Measurements from ENCODE around the gene LTBR. TPM values are rescaled to one million over a fixed set of nuclear protein-coding genes. Genes with fewer than 3 reads are reported as not detected.

Gene LTBR
- total RNA-seq, 1 experiment from 2014 or later: 4.8 TPM

GRCh38 chr12:6382371-6382770, 1.6 kb upstream of the LTBR start:
- no peak overlapping the region for H2BK20ac ChIP-seq (ENCODE audit: low read depth, low read length, poor library complexity, severe bottlenecking)
- Mint-ChIP-seq H3K27ac (no peak overlapping the region), H3K36me3 (ENCODE audit: insufficient read depth in 1 of 3, low read depth in 3 of 3) (no peaks in the 10 kb centered on the region), H3K4me1 (peaks cover 51 to 63% of the 10 kb centered on the region in 2 experiments), H3K9me3 (no peaks in the 10 kb centered on the region; a peak in 2 of 5 replicates), H3K4me3 (no peak overlapping the region), H3K27me3 (ENCODE audit: low read depth) (peaks cover 32% of the 10 kb centered on the region)
- H2BK5ac ChIP-seq (ENCODE audit: insufficient read length, low read length): no peak overlapping the region
- H3K23me2 ChIP-seq (ENCODE audit: insufficient read length, low read depth, low read length, poor library complexity, severe bottlenecking): no peaks in the 10 kb centered on the region
- H2BK15ac ChIP-seq (ENCODE audit: low read depth, low read length): no peak overlapping the region
- H3K56ac ChIP-seq (ENCODE audit: insufficient read length, low read depth, low read length): no peak overlapping the region
- no peaks in the 10 kb centered on the region for H3K9me3 ChIP-seq (ENCODE audit: control insufficient read depth, low read depth, low read length)
- no peaks in the 10 kb centered on the region for H4K20me1 ChIP-seq (ENCODE audit: control insufficient read depth, insufficient read depth, insufficient read length)
- no peak overlapping the region for H4K91ac ChIP-seq (ENCODE audit: insufficient read length, low read depth, low read length)
- H2BK120ac ChIP-seq (ENCODE audit: low read depth, low read length, poor library complexity, severe bottlenecking): no peak overlapping the region
- no peak overlapping the region for H2BK12ac ChIP-seq (ENCODE audit: insufficient read length, low read depth, low read length)
- H3K4me2 ChIP-seq (ENCODE audit: insufficient read depth, insufficient read length, low read length): no peak overlapping the region
- H4K8ac ChIP-seq (replicated peaks; ENCODE audit: insufficient read length, low read depth, low read length): no peak overlapping the region
- no peak overlapping the region for H2AK5ac ChIP-seq (ENCODE audit: insufficient read length, low read length)
- H3K79me2 ChIP-seq (ENCODE audit: insufficient read depth, low read length): no peaks in the 10 kb centered on the region
- H3K9ac ChIP-seq (ENCODE audit: extremely low read depth, insufficient read length, low read length): no peak overlapping the region
- H3K18ac ChIP-seq (ENCODE audit: insufficient read length, low read depth, low read length): no peak overlapping the region
- H4K5ac ChIP-seq (ENCODE audit: insufficient read length, low read depth, low read length): no peak overlapping the region
- H3K79me1 ChIP-seq (ENCODE audit: insufficient read depth, low read depth, low read length, poor library complexity, severe bottlenecking): no peaks in the 10 kb centered on the region
- H3K4ac ChIP-seq (ENCODE audit: low read depth, low read length): no peak overlapping the region
- H3T11ph ChIP-seq (ENCODE audit: low read length): no peak overlapping the region
- no peak for TF ChIP-seq CTCF (conservative IDR thresholded peaks at IDR 0.05)
- peak; percentile 29 for DNase-seq
- peaks cover 12% of the 10 kb centered on the region for H3K4me1 ChIP-seq (ENCODE audit: insufficient read depth, low read length)
- H3K27me3 ChIP-seq (ENCODE audit: insufficient read depth, low read length): no peaks in the 10 kb centered on the region; the same call in 1 of the 2 replicates
- no peak overlapping the region for H3K27ac ChIP-seq (ENCODE audit: insufficient read length, low read depth, low read length)
- H3K23ac ChIP-seq (ENCODE audit: insufficient read length, low read depth, low read length): no peak overlapping the region
- WGBS (ENCODE audit: extremely low coverage, insufficient read length, low lambda C conversion rate): no CpG with 5 or more reads among the region's 7 CpGs
- no peak overlapping the region for H3K14ac ChIP-seq (ENCODE audit: insufficient read depth, low read length)
- H2AFZ ChIP-seq (ENCODE audit: low read length): no peak overlapping the region

Measured in H9 (cell line).